A673 (cell line): ENCODE results near the gene C20orf204. TPM values are rescaled to one million over a fixed set of nuclear protein-coding genes. Genes with fewer than 3 reads are reported as not detected.

Experiments used
- BruUV-seq: library from RNA; stranded (reverse); fragments of 400-500 nt; replicated peaks from 2 replicates; lab custom pipeline; 2021; lab: Mats Ljungman, UMichigan
- CTCF ChIA-PET: fragments of 300-600 bp; sonication (Branson Sonifier 250); formaldehyde crosslinking; loops from one replicate; lab custom pipeline; 2022; ENCODE audit warnings: antibody characterized with exemption; lab: Charles Lee
- POLR2A ChIA-PET: fragments of 300-600 bp; sonication (Branson Sonifier 250); formaldehyde crosslinking; loops from one replicate; lab custom pipeline; 2022; ENCODE audit warnings: antibody characterized with exemption; ENCODE audit not compliant: low non-redundant PET; lab: Charles Lee
- DNase-seq: peaks from one replicate; pipeline ENCODE4 v3.0.0-alpha.2; 2015; ENCODE audit warnings: low spot score
- H3K27ac ChIP-seq: fragments of 200-600 bp; sonication (generic); 2 replicates; pipeline ENCODE4 v1.5.1; 2016; ENCODE audit warnings: mixed run types, low read depth, mild to moderate bottlenecking, mixed read lengths, antibody characterized with exemption, low read length; ENCODE audit not compliant: poor library complexity, severe bottlenecking
- H3K27me3 ChIP-seq: fragments of 200-600 bp; sonication (generic); replicated peaks from 2 replicates; pipeline ENCODE4 v1.6.1; 2017; ENCODE audit warnings: mixed run types, low read depth, mild to moderate bottlenecking, mixed read lengths, antibody characterized with exemption, low read length; ENCODE audit not compliant: insufficient read depth, poor library complexity
- H3K36me3 ChIP-seq: fragments of 200-600 bp; sonication (generic); 2 replicates; pipeline ENCODE4 v1.6.1; 2016; ENCODE audit warnings: mixed run types, mild to moderate bottlenecking, mixed read lengths, antibody characterized with exemption, low read length; ENCODE audit not compliant: insufficient read depth, poor library complexity, severe bottlenecking
- H3K4me1 ChIP-seq: fragments of 200-600 bp; sonication (generic); 2 replicates; pipeline ENCODE4 v1.6.1; 2017; ENCODE audit warnings: mixed run types, mild to moderate bottlenecking, mixed read lengths, antibody characterized with exemption, low read length; ENCODE audit not compliant: insufficient read depth, poor library complexity, severe bottlenecking
- H3K4me3 ChIP-seq: fragments of 200-600 bp; sonication (generic); 2 replicates; pipeline ENCODE4 v1.5.1; 2016; ENCODE audit warnings: low read depth, mixed run types, mild to moderate bottlenecking, mixed read lengths, low read length; ENCODE audit not compliant: poor library complexity, severe bottlenecking
- H3K9me3 ChIP-seq: fragments of 200-600 bp; sonication (generic); 2 replicates; pipeline ENCODE4 v1.6.1; 2016; ENCODE audit warnings: mixed run types, low read depth, mild to moderate bottlenecking, mixed read lengths, antibody characterized with exemption, low read length; ENCODE audit not compliant: poor library complexity, severe bottlenecking
- CTCF ChIP-seq: fragments of 300-800, 200-600 bp; sonication (generic); conservative IDR thresholded peaks from 2 replicates; pipeline ENCODE4 v1.5.1; 2017; ENCODE audit warnings: low read depth, mild to moderate bottlenecking, antibody characterized with exemption, low read length, moderate library complexity, mixed read lengths
- EZH2 ChIP-seq: fragments of 200-600 bp; sonication (generic); IDR thresholded peaks from 2 replicates; pipeline ENCODE4 v1.6.1; 2017; ENCODE audit warnings: borderline replicate concordance, low read depth, mild to moderate bottlenecking, mixed read lengths, antibody characterized with exemption, low read length; ENCODE audit not compliant: poor library complexity, severe bottlenecking
- intact Hi-C: fragments of 100-400 bp; cut with micrococcal nuclease; formaldehyde crosslinking; loops from one replicate; pipeline ENCODE4 v1.10.0; 2022; ENCODE audit not compliant: unreplicated experiment
- total RNA-seq: library from RNA; stranded (reverse); gene quantifications from 2 replicates; pipeline ENCODE4 v1.2.3, GENCODE V29; 2021

Gene C20orf204
- total RNA-seq, 1 experiment from 2014 or later, result 2.5 TPM

DNA sequence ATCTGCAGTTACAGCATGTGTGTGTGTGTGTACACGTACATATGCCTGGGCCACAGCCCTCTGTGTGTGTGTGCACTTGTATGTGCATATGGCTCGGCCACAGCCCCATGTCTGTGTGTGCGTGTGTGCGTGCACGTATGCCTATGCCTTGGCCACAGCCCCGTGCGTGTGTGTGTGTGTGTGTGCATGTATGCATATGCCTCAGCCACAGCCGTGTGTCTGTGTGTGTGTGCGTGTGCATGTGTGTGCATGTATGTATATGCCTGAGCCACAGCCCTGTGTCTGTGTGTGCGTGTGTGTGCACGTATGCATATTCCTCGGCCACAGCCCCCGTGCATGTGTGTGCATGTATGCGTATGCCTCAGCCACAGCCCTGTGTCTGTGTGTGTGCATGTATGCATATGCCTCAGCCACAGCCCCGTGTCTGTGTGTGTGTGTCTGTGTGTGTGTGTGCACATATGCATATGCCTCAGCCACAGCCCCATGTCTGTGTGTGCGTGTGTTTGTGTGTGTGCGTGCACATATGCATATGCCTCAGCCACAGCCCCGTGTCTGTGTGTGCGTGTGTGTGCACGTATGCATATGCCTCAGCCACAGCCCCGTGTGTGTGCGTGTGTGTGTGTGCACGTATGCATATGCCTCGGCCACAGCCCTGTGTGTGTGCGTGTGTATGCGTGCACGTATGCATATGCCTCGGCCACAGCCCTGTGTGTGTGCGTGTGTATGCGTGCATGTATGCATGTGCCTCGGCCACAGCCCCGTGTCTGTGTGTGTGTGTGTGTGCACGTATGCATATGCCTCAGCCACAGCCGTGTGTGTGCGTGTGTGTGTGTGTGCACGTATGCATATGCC is 14.6 kb upstream of the C20orf204 start:
- POLR2A ChIA-PET, result no interaction called here
- Histone ChIP-seq H3K4me1 (no peaks in the 10 kb centered on the region), H3K9me3 (no peaks in the 10 kb centered on the region), H3K36me3 (peaks cover 50% of the 10 kb centered on the region), H3K27me3 (no peaks in the 10 kb centered on the region), H3K4me3 (no peak overlapping the region), H3K27ac (no peak overlapping the region)
- no peak for DNase-seq
- BruUV-seq, result no TSS peak
- intact Hi-C loops, result no loop called here
- TF ChIP-seq EZH2 (no peak), CTCF (no peak)
- CTCF ChIA-PET, result no interaction called here

DNA sequence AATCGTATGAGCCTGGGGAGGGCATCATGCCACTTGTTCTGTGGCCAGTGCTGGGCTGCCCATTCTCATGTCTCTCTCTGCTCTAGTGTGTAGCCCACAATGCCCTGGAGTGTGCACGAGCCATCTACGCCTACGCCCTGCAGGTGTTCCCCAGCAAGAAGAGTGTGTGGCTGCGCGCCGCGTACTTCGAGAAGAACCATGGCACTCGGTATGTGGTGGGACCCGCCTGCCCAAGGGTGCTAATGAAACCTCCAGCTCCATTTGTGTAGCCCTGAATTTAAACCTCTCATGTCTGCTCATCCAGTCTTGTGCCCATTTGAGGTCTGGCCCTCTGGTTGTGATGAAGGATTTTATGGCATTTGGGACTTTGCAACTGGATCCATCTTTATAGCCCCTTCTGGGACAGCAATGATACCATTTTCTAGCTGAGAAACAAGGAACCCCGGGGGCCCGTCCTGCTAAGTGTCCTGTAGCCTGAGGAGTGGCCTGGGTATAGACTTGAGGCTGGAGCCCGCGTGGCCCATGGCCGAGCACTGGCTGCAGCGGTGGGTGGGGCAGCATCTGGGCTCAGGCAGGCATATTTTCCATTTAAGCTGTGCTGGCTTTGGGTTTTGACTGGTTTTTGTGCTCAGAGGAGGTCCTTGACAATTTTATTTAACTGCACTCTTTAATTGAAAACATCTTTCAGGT is 13.2 kb upstream of the C20orf204 start:
- intact Hi-C loops, result no loop called here
- POLR2A ChIA-PET, result no interaction called here
- H3K4me1 ChIP-seq, result no peaks in the 10 kb centered on the region
- BruUV-seq, result no TSS peak
- H3K27me3 ChIP-seq, result no peaks in the 10 kb centered on the region
- CTCF ChIA-PET, result no interaction called here
- no peaks in the 10 kb centered on the region for H3K9me3 ChIP-seq
- no peak overlapping the region for H3K4me3 ChIP-seq
- H3K36me3 ChIP-seq, result peaks cover 51% of the 10 kb centered on the region
- TF ChIP-seq CTCF (no peak), EZH2 (no peak)
- H3K27ac ChIP-seq, result no peak overlapping the region
- DNase-seq, result no peak

DNA sequence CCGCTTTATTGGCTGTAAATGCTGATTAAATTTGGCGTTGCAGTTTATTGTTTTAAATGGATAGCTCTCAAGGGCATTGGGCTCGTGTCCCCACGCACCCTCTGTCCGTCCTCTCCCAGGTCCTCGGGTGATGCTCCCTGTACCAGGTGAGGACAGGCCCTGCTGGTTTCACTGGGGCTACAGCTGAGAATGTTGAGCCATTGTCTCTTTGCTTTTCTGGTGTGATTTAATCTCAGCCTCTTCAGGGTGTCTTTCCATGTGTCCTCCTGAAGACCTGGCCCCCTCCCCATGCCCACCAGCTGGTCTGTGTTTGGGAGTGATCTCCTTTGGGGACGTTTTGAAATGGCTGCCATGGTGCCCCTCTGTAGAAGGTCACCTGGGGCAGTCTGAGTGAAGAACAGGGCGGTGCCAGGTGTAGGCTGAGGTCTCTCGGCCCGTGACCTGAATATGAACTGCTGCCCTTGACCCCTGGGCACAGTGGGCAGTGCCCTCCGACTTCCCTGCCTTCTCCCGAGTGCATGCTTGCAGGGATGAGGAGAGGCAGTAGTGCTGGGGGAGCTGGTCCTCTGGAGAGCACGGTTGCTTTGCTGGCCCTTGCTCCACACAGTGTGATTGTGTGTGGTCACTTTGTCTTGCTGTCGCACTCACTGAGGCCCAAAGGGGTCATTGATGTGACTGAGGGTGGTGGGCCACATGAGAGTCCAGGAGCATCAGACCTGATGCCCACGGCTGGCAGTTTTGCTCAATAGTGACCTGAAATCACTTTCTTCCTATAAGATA is 12.4 kb upstream of the C20orf204 start:
- ChIA-PET CTCF (no interaction called here), POLR2A (no interaction called here)
- no peaks in the 10 kb centered on the region for H3K27me3 ChIP-seq
- H3K27ac ChIP-seq, result no peak overlapping the region
- H3K4me3 ChIP-seq, result no peak overlapping the region
- intact Hi-C loops, result no loop called here
- H3K4me1 ChIP-seq, result no peaks in the 10 kb centered on the region
- H3K9me3 ChIP-seq, result no peaks in the 10 kb centered on the region
- TF ChIP-seq EZH2 (no peak), CTCF (no peak)
- H3K36me3 ChIP-seq, result peaks cover 45% of the 10 kb centered on the region
- BruUV-seq, result no TSS peak
- DNase-seq, result no peak
